ENCODE results near the gene SULT1A4.
"Not testable (repeated sequence)": the region's sequence is repeated elsewhere in the genome, so short reads cannot be mapped to it uniquely, and the experiment has no call there.

Gene SULT1A4

GRCh38 chr16:29459706-29460646 is at the start of gene SULT1A4:
Gene SULT1A4, plus strand, starts transcription at chr16:29459913. Its CDS starts 1,473 bp downstream, at chr16:29461386.
- DNase-seq (ENCODE audit: low read depth), result not testable (repeated sequence)

DNA sequence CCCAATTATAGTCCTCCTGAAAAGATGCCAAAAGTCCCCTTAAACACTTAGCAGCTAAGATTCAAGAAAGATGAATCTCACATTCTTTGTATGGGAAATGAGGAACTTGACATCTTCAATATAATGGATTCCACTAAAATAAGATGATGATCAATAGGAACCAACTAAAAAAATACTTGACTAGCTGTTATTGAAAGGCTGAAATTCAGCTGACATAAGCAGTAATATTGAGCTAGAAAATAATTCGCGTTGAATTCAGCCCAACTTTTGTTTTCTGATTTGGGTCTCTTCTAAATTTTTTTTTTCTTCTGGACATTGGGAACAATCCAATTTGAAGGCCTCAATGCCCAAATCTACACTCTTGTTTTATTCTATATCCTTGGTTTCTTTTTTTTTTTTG is 36.1 kb upstream of the SULT1A4 start:
- not testable (repeated sequence) for DNase-seq (ENCODE audit: low read depth)

DNA sequence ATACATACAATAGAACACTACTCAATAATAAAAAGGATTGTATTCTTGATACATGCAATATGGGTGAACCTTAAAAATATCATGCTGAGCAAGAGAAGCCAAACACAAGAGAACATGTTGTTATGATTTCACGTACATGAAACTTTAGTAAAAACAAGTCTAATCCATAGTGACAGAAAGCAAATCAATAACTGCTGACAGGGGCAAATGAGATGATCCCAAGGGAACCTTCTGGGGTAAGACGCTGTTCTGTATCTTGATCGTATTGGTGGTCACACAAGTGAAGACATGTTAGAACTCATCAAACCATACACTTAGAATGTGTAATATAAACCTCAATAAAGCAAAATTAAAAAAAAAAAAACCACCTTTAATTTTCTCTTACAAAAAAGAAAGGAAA is 34.3 kb upstream of the SULT1A4 start:
- not testable (repeated sequence) for DNase-seq (ENCODE audit: low read depth)

DNA sequence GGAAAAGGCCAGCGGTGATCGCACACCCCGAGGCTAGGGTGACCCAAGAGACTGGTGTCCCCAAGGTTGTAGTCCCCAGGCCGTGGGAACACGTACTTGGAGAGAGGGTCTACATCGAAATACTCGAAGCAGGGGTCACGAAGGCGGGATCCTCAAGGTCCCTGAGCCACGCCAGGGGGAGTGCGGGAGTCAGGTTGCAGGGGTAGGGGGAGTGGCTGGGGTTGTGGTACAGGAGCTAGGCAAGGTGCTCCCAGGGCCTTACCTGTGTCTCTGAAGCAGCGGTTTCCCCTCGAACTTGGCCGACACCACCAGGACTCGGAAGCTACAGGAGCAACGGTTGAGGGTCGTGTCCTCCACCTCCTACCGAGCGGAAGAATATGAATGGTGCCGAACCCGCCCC is 6.0 kb upstream of the SULT1A4 start:
- DNase-seq (ENCODE audit: low read depth), result not testable (repeated sequence)

DNA sequence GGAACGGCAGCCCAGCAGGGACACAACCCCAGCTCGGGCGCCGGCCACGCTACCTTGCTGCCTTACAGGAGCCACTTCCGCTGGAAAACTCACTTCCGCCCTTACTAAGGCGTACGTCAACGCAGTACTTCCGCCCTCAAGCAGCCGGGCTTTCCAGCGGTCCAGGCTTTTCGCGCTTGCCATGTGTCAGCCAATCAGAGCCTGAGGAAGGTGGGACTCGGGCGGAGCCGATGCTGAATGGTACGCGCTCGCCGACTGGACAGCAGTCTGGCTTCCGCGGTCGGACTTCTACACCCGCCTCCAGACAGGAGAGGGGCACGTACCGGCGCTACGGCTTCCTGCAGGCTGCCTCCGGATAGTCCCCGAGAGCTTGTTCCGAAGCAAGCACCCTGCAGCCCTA is 5.4 kb upstream of the SULT1A4 start, which contains the start of the genes BOLA2 and SLX1B:
TSS of gene BOLA2 (minus strand) at position 83 of the 400 bp plus-strand sequence. CDS start 98 bp downstream, outside the sequence.
TSS of gene SLX1B (plus strand) at position 265 of the 400 bp plus-strand sequence.
- DNase-seq (ENCODE audit: low read depth), result not testable (repeated sequence)

- DNase-seq (ENCODE audit: low read depth), result not testable (repeated sequence)
Measured at GRCh38 chr16:29454828-29455227, 4.9 kb upstream of the SULT1A4 start.

GRCh38 chr16:29457660-29458059 is 2.1 kb upstream of the SULT1A4 start:
- DNase-seq (ENCODE audit: low read depth), result not testable (repeated sequence)

DNA sequence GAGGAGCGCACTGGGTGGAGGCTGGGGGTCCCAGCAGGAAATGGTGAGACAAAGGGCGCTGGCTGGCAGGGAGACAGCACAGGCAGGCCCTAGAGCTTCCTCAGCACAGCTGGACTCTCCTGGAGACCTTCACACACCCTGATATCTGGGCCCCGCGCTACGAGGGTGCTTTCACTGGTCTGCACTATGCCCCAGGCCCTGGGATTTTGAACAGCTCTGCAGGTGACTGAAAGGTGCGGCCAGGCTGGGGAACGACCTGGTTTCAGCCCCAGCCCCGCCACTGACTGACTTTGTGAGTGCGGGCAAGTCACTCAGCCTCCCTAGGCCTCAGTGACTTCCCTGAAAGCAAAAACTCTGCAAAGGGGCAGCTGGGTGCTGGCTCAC is 926 bp downstream of the SULT1A4 start:
- DNase-seq (ENCODE audit: low read depth), result not testable (repeated sequence)

- DNase-seq (ENCODE audit: low read depth), result not testable (repeated sequence)
Measured at GRCh38 chr16:29465985-29466824, 6.5 kb downstream of the SULT1A4 start.

DNA sequence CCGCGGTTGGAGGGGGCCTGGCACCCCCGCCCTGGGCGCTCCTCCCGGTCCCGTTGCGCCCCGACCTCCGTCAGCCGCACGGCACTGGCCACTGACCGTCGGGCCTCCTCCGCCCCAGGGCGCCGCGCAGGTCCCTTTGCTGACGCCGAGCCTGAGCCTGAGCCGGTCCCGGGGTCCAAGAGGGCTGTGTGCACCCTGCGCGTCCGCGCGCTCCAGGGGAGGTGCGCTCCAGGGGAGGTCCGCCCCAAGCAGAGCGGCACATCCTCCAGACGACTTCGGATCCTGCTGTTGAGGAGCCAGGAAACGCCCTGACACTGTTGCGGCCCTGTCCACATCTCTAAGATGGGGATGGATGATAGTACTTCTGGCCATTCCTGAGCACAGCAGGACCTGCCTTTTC is 7.2 kb downstream of the SULT1A4 start:
- not testable (repeated sequence) for DNase-seq (ENCODE audit: low read depth)

DNA sequence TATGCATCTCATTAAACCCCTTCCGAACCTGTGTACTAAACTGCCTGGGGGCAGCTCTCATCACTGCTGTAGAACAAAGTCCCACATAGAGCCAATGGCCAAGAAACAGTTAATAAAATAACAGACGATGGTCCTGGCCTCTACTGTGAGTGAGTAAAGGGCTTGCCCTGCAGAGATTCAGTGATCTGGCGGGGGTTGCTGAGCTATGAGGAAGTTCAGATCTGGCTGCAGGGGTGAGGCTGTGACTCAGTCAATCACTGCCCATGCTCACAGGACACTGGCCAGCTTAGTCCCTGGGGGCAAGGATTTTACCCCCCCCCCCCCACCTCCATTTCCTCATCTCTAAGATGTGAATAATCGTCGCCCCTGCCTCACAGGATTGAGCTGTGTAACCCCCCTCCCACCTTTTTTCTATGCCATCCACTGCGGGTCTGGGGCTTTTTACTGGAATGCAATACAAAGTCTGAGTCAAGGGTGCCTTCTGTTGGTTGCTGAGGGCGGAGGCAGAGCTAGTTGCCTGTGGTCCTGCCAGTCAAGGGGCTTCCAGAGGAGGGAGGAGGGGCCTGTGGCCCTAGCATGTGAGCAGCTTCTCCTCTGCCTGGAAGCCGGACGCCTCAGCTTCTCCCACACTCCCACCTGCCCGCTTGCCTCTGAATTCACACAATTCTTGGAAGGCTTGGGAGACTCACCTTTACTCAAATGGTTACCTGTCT is 8.1 kb downstream of the SULT1A4 start:
- DNase-seq (ENCODE audit: low read depth), result not testable (repeated sequence)

GRCh38 chr16:29469660-29470059 is 9.9 kb downstream of the SULT1A4 start:
- DNase-seq (ENCODE audit: low read depth), result not testable (repeated sequence)

- DNase-seq (ENCODE audit: low read depth), result not testable (repeated sequence)
Measured at GRCh38 chr16:29472065-29472464, 12.4 kb downstream of the SULT1A4 start.

DNA sequence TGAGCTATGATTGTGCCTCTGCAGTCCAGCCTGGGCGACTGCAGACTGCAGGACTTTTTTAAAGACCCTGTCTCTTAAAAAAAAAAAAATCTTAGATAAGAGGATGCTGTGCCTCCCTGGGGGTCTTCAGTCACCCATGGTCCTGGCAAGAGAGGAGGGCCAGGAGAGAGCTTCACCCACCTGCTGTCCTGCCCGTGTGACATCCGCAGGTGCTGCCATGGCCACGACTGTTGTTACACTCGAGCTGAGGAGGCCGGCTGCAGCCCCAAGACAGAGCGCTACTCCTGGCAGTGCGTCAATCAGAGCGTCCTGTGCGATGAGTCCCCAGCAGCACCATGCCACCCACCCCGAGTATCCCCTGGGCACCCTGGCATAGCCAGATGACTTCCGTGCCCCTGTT is 22.6 kb downstream of the SULT1A4 start:
- not testable (repeated sequence) for DNase-seq (ENCODE audit: low read depth)

GRCh38 chr16:29506308-29506707 is 46.6 kb downstream of the SULT1A4 start, which contains the start of gene NPIPB12:
Gene NPIPB12, minus strand, starts transcription at chr16:29506408.
- DNase-seq (ENCODE audit: low read depth), result not testable (repeated sequence)
